K562 (cell line): ENCODE results near the gene ZC3H12A. TPM values are rescaled to one million over a fixed set of nuclear protein-coding genes. Genes with fewer than 3 reads are reported as not detected.

ENCODE experiments used
- ATAC-seq: fragments of 200-7000 bp; cut with Tn5 transposase; 3 replicates; pipeline ENCODE4 v1.9.1; 2020; ENCODE audit warnings: moderate library complexity
- BruUV-seq: library from RNA; stranded (reverse); fragments of 400-500 nt; replicated peaks from 2 replicates; lab custom pipeline; 2021; lab: Mats Ljungman, UMichigan
- CTCF ChIA-PET: fragments of 300-600 bp; formaldehyde crosslinking; extraction: SDS; loops from one replicate; lab custom pipeline; 2021; ENCODE audit warnings: low intra/inter-chr PET ratio; lab: Yijun Ruan, JAX
- POLR2A ChIA-PET: fragments of 300-600, 350-650 bp; sonication (Branson Sonifier 250); formaldehyde crosslinking; extraction: SDS; loops from one replicate; lab custom pipeline; 2021; ENCODE audit warnings: antibody characterized with exemption, inconsistent platforms; lab: Yijun Ruan, JAX
- DNase-seq, 4 experiments: peaks; one replicate each; pipeline versions ENCODE4 v3.0.0 to v3.0.0-alpha.2; 2011 to 2018; ENCODE audit warnings: low spot score in 3 of 4, mixed read lengths in 3 of 4; ENCODE audit errors: extremely low read depth in 1 of 4
- FAIRE-seq: peaks from 2 replicates; lab custom pipeline; 2011; peaks lifted over from hg19 to GRCh38; lab: Jason Lieb, UNC
- H2AFZ ChIP-seq: 2 replicates; pipeline ENCODE4 v1.6.0; 2011; ENCODE audit warnings: low read depth, low read length, control low read depth, inconsistent platforms
- H3K27ac ChIP-seq: fragments of 200-600 bp; 3 replicates; pipeline ENCODE4 v1.8.0; 2011; ENCODE audit warnings: low read depth, mild to moderate bottlenecking, control low read depth, inconsistent platforms, low read length, moderate library complexity, mixed read lengths; ENCODE audit errors: extremely low read depth
- H3K27me3 ChIP-seq, 2 experiments: fragments of 300-600 bp in 1 of 2; 2 replicates in 1 of 2; 3 replicates in 1 of 2; pipeline versions ENCODE4 v1.6.0 to v1.8.0; 2011; ENCODE audit warnings: inconsistent platforms in 2 of 2, low read length in 2 of 2, mild to moderate bottlenecking in 1 of 2, mixed read lengths in 1 of 2, moderate library complexity in 1 of 2; ENCODE audit not compliant: control insufficient read depth in 2 of 2, insufficient read depth in 2 of 2
- H3K36me3 ChIP-seq: fragments of 300-600 bp; 3 replicates; pipeline ENCODE4 v1.8.0; 2011; ENCODE audit warnings: mild to moderate bottlenecking, low read length, inconsistent platforms; ENCODE audit not compliant: control insufficient read depth, insufficient read depth
- H3K4me1 ChIP-seq, 2 experiments: fragments of 200-600 bp in 1 of 2; replicated peaks in 1 of 2; 2 replicates in 1 of 2; 3 replicates in 1 of 2; pipeline versions ENCODE4 v1.5.1 to v1.8.0; 2011; ENCODE audit warnings: inconsistent platforms in 2 of 2, low read length in 2 of 2, mild to moderate bottlenecking in 1 of 2, mixed read lengths in 1 of 2, moderate library complexity in 1 of 2; ENCODE audit not compliant: control insufficient read depth in 2 of 2, insufficient read depth in 2 of 2
- H3K4me2 ChIP-seq: 2 replicates; pipeline ENCODE4 v1.6.1; 2011; ENCODE audit warnings: low read length, control low read depth, inconsistent platforms, mixed read lengths; ENCODE audit not compliant: insufficient read depth
- H3K4me3 ChIP-seq: fragments of 200-600 bp; sonication (generic), shearing (Covaris generic); 2 replicates; pipeline ENCODE4 v1.5.1; 2016; ENCODE audit warnings: control low read depth, inconsistent platforms
- H3K79me2 ChIP-seq: fragments of 200-600 bp; 3 replicates; pipeline ENCODE4 v1.8.0; 2011; ENCODE audit warnings: low read length, inconsistent platforms; ENCODE audit not compliant: control insufficient read depth, insufficient read depth
- H3K9ac ChIP-seq, 2 experiments: 2 replicates each; pipeline versions ENCODE4 v1.6.0 to v1.6.1; 2011; ENCODE audit warnings: low read depth in 2 of 2, low read length in 2 of 2, control low read depth in 1 of 2, inconsistent platforms in 1 of 2, mild to moderate bottlenecking in 1 of 2, mixed read lengths in 1 of 2; ENCODE audit not compliant: insufficient read depth in 1 of 2
- H3K9me1 ChIP-seq: one replicate; pipeline ENCODE4 v1.6.0; 2011; ENCODE audit warnings: inconsistent platforms, mild to moderate bottlenecking, low read length, moderate library complexity; ENCODE audit not compliant: control insufficient read depth, insufficient read depth
- H3K9me3 ChIP-seq: replicated peaks from 2 replicates; pipeline ENCODE4 v1.5.1; 2011; ENCODE audit warnings: low read depth, low read length, inconsistent platforms; ENCODE audit not compliant: control insufficient read depth, insufficient read depth
- H4K20me1 ChIP-seq: replicated peaks from 2 replicates; pipeline ENCODE4 v1.6.1; 2011; ENCODE audit warnings: low read length, inconsistent platforms, mixed read lengths; ENCODE audit not compliant: control insufficient read depth, insufficient read depth
- CTCF ChIP-seq, 3 experiments: IDR thresholded peaks in 2 of 3; conservative IDR thresholded peaks in 1 of 3; 2 replicates each; pipeline ENCODE4 v1.5.1; 2011 to 2012; ENCODE audit warnings: low read length in 3 of 3, mild to moderate bottlenecking in 3 of 3, control low read depth in 2 of 3, improper control_type of control experiment in 1 of 3, inconsistent platforms in 1 of 3, low read depth in 1 of 3, mixed read lengths in 1 of 3, moderate library complexity in 1 of 3; ENCODE audit not compliant: insufficient read depth in 2 of 3
- L3MBTL2 ChIP-seq: fragments of 450-650 bp; IDR thresholded peaks from 2 replicates; pipeline ENCODE4 v1.6.1; 2016; ENCODE audit warnings: mild to moderate bottlenecking, moderate library complexity
- ZNF121 ChIP-seq: sonication (generic); formaldehyde crosslinking; conservative IDR thresholded peaks from 2 replicates; pipeline ENCODE4 v1.8.0; 2022; ENCODE audit warnings: missing genetic modification reagents
- WGBS: fragments of 100-300 bp; shearing (Covaris generic); methylation state at CpG from one replicate; pipeline ENCODE4 v1.1.6; 2016; ENCODE audit warnings: low coverage, mixed read lengths; ENCODE audit not compliant: insufficient coverage; ENCODE audit errors: missing lambda C conversion rate; 5-methylcytosine and 5-hydroxymethylcytosine counted together
- in situ Hi-C: fragments of 300-500 bp; cut with MboI; formaldehyde crosslinking; loops from 4 replicates; pipeline ENCODE4 v1.15.0; 2018; ENCODE audit warnings: inconsistent platforms, mixed read lengths
- intact Hi-C: fragments of 100-400 bp; cut with micrococcal nuclease; formaldehyde crosslinking; loops from 2 replicates; pipeline ENCODE4 v1.14.2; 2022
- polyA plus RNA-seq, 8 experiments: library from polyadenylated mRNA; depleted of rRNA in 4 of 8; stranded (reverse) in 5 of 8; unstranded in 3 of 8; fragments of >200 nt; fragmentation: Nextera tagmentation in 2 of 8; fragmentation: Illumina TruSeq in 1 of 8; extraction: Ambion mirVana in 2 of 8; extraction: Trizol in 1 of 8; gene quantifications; 2 replicates each; pipeline versions ENCODE4 v1.2.1 to v1.2.3, GENCODE V29; 2011 to 2014; ENCODE audit warnings: inconsistent platforms in 1 of 8, missing spikeins in 1 of 8
- total RNA-seq, 7 experiments: library from RNA; depleted of rRNA in 6 of 7; stranded (reverse); fragments of >200 nt in 6 of 7; fragmentation: Illumina TruSeq in 2 of 7; extraction: Trizol in 2 of 7; gene quantifications; 2 replicates each; pipeline versions ENCODE4 v1.2.1 to v1.2.3, GENCODE V29; 2011 to 2021; ENCODE audit warnings: low replicate concordance in 1 of 7
- TF ChIP-seq, protein P1 (sequence below): sonication (generic); formaldehyde crosslinking; IDR thresholded peaks from 2 replicates; pipeline ENCODE4 v1.9.0; 2022; ENCODE audit warnings: mild to moderate bottlenecking, missing genetic modification reagents
- TF ChIP-seq, protein P2 (sequence below): sonication (generic); formaldehyde crosslinking; IDR thresholded peaks from 2 replicates; pipeline ENCODE4 v1.8.0; 2022; ENCODE audit warnings: missing genetic modification reagents, mild to moderate bottlenecking, borderline replicate concordance

ZC3H12A gene
- total and polyA plus RNA-seq, 9 of the 15 experiments (the other 6 are each of a cell fraction or from before 2014, with no cell fraction given), result 0.14 to 9.4 (median 6.7) TPM

DNA sequence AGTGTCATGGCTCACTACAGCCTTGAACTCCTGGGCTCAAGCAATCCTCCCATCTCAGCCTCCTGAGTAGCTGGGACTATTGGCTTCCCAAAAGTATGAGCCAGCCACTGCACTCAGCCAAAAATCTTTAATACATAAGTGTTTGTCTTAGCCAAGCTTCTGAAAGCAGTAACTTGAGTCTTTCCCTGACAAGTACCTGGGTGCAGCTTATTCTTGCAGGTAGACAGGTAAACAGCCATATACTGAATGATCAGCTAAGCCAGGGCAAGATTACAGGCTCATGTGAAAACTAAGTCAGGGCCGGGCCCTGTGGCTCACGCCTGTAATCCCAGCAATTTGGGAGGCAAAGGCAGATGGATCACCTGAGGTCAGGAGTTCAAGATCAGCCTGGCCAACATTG, 32.4 kb downstream of the ZC3H12A start:
- no peaks in the 10 kb centered on the region for H4K20me1 ChIP-seq
- no peaks in the 10 kb centered on the region; a peak in 1 of 5 replicates for H3K4me1 ChIP-seq
- no peak for DNase-seq
- in situ Hi-C loops, result no loop called here
- CTCF ChIA-PET, result no interaction called here
- peaks cover 10% of the 10 kb centered on the region for H3K79me2 ChIP-seq
- H3K27ac ChIP-seq, result no peak overlapping the region
- POLR2A ChIA-PET, result interaction anchor here (1.3 to 2.5 kb wide), 4 partner anchors 8 to 31 kb away, joined by 8 to 13 read pairs (median 8); partner anchors contain the start of gene MEAF6
- BruUV-seq, result no TSS peak
- no peak for FAIRE-seq
- WGBS, result 93% methylated on average over 2 of the region's 2 CpGs
- no peaks in the 10 kb centered on the region for H3K9me3 ChIP-seq
- H3K9ac ChIP-seq, result no peak overlapping the region
- TF ChIP-seq, protein P1, sequence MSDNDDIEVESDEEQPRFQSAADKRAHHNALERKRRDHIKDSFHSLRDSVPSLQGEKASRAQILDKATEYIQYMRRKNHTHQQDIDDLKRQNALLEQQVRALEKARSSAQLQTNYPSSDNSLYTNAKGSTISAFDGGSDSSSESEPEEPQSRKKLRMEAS (CRISPR knock-in tag), result no peak
- peak; percentile 69; the same call in 1 of the 2 replicates for TF ChIP-seq ZNF121 (CRISPR knock-in tag)
- TF ChIP-seq, protein P2, sequence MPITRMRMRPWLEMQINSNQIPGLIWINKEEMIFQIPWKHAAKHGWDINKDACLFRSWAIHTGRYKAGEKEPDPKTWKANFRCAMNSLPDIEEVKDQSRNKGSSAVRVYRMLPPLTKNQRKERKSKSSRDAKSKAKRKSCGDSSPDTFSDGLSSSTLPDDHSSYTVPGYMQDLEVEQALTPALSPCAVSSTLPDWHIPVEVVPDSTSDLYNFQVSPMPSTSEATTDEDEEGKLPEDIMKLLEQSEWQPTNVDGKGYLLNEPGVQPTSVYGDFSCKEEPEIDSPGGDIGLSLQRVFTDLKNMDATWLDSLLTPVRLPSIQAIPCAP (CRISPR knock-in tag), result no peak
- intact Hi-C loops, result no loop called here
- H3K4me3 ChIP-seq, result no peak overlapping the region
- no peak overlapping the region for H3K4me2 ChIP-seq
- H2AFZ ChIP-seq, result no peak overlapping the region
- no peaks in the 10 kb centered on the region for H3K27me3 ChIP-seq
- peaks cover 77% of the 10 kb centered on the region for H3K36me3 ChIP-seq
- H3K9me1 ChIP-seq, result no peaks in the 10 kb centered on the region
- no peak for ATAC-seq

DNA sequence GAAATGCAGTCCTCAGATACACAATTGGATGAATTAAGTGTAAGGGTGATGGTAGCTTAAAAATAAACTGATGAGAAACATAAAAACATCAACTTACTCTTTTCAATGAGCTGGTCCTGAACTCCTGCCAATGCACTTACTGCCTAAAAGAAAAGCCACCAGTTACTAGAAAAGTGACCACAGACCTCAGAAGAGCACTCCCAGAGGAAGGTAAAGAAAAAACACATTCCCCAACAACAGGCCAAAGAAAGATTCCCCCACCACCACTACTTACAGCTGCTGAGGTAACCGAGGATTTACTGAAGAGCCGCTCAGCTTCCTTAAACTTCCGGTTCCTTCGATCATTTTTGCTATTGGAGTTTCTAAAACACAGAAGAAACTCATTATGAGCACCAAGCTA, 34.8 kb downstream of the ZC3H12A start:
- no TSS peak for BruUV-seq
- H3K79me2 ChIP-seq, result peaks cover 34% of the 10 kb centered on the region
- peaks cover 4 to 8% of the 10 kb centered on the region in 2 experiments; a peak in 4 of 5 replicates for H3K4me1 ChIP-seq
- no peaks in the 10 kb centered on the region for H3K9me3 ChIP-seq
- no peak overlapping the region for H3K27ac ChIP-seq
- peaks cover 70% of the 10 kb centered on the region for H3K36me3 ChIP-seq
- ChIA-PET POLR2A (interaction anchor here (0.7 to 1.3 kb wide), 9 partner anchors 10 to 345 kb away, joined by 3 to 6 read pairs (median 4); partner anchors contain the start of gene SNIP1), CTCF (no interaction called here)
- H3K9me1 ChIP-seq, result peaks cover 4% of the 10 kb centered on the region
- WGBS, result 91% methylated on average over 4 of the region's 4 CpGs
- in situ Hi-C loops (no loop called here), intact Hi-C loops (no loop called here)
- FAIRE-seq (no peak), DNase-seq (peak in 2 of 4 experiments; percentile 18 to 37), ATAC-seq (peak; percentile 61)
- H3K4me2 ChIP-seq, result no peak overlapping the region
- no peak overlapping the region for H3K9ac ChIP-seq
- H3K4me3 ChIP-seq, result no peak overlapping the region
- H3K27me3 ChIP-seq, result no peaks in the 10 kb centered on the region
- peaks cover 4% of the 10 kb centered on the region; the same call in 1 of the 2 replicates for H4K20me1 ChIP-seq
- no peak overlapping the region for H2AFZ ChIP-seq
- TF ChIP-seq L3MBTL2 (no peak), CTCF (IDR thresholded peaks at IDR 0.05 in 2 of 3, conservative IDR thresholded peaks at IDR 0.05 in 1 of 3; ENCODE audit: insufficient read depth in 2 of 3, low read depth in 1 of 3, low read length in 3 of 3) (peak; percentile 28 to 39 (median 37); a peak in 2 of 6 replicates)
